Prostate gland (tissue), 2 donors: ENCODE measurements around the gene TIMM10. TPM values are rescaled to one million over a fixed set of nuclear protein-coding genes. Genes with fewer than 3 reads are reported as not detected.

ENCODE experiments used
- DNase-seq: peaks from one replicate; pipeline ENCODE4 v3.0.0-alpha.2; 2019; ENCODE audit warnings: low spot score
- H3K27ac ChIP-seq, 2 donors: fragments of 200-600 bp; sonication (generic); 2 replicates each; pipeline ENCODE4 v1.5.1; 2017 to 2019
- H3K27me3 ChIP-seq: fragments of 200-600 bp; sonication (generic); replicated peaks from 2 replicates; pipeline ENCODE4 v1.5.1; 2019; ENCODE audit not compliant: insufficient read depth
- H3K36me3 ChIP-seq, 2 donors: fragments of 200-600 bp; sonication (generic); 1 replicate in 1 of 2; 2 replicates in 1 of 2; pipeline versions ENCODE4 v1.5.1 to v1.8.1; 2017 to 2019
- H3K4me1 ChIP-seq: fragments of 200-600 bp; sonication (generic); replicated peaks from 2 replicates; pipeline ENCODE4 v1.5.1; 2019
- H3K4me3 ChIP-seq, 2 donors: fragments of 200-600 bp; sonication (generic); 2 replicates each; pipeline ENCODE4 v1.5.1; 2017 to 2019
- H3K9me3 ChIP-seq: fragments of 200-600 bp; sonication (generic); 2 replicates; pipeline ENCODE4 v1.5.1; 2017
- POLR2A ChIP-seq: fragments of 450-650 bp; IDR thresholded peaks from one replicate; pipeline ENCODE4 v1.6.1; 2016; ENCODE audit warnings: antibody characterized with exemption, mild to moderate bottlenecking
- POLR2AphosphoS5 ChIP-seq: sonication (generic); formaldehyde crosslinking; IDR thresholded peaks from one replicate; pipeline ENCODE4 v1.6.1; 2017; ENCODE audit warnings: antibody characterized with exemption
- WGBS: methylation state at CpG from one replicate; pipeline ENCODE4 v1.1.5; 2018; 5-methylcytosine and 5-hydroxymethylcytosine counted together
- intact Hi-C: fragments of 100-400 bp; cut with DNase I; formaldehyde crosslinking; loops from one replicate; pipeline ENCODE4 v1.14.2; 2022
- total RNA-seq, 2 donors: library from RNA; depleted of rRNA; stranded (reverse); fragments of >200 nt; gene quantifications; one replicate each; pipeline ENCODE4 v1.1.0, GENCODE V29; 2016
- TF ChIP-seq, protein P1 (sequence below), 4 experiments: fragments of 200-600 bp in 2 of 4; fragments of 450-650 bp in 2 of 4; sonication (generic) in 2 of 4; IDR thresholded peaks; 1 replicate in 3 of 4; 2 replicates in 1 of 4; pipeline ENCODE4 v1.5.1; 2016 to 2019; ENCODE audit warnings: antibody characterized with exemption in 4 of 4, mild to moderate bottlenecking in 2 of 4, moderate library complexity in 2 of 4

TIMM10 gene
- total RNA-seq, 2 donors from 2014 or later, result 35.2 to 44.3 TPM

- H3K4me3 ChIP-seq, result no peak overlapping the region
- no peaks in the 10 kb centered on the region for H3K36me3 ChIP-seq
- intact Hi-C loops, result no loop called here
- H3K9me3 ChIP-seq, result no peaks in the 10 kb centered on the region
- no peaks in the 10 kb centered on the region for H3K27me3 ChIP-seq
- WGBS, result 79% methylated on average over 7 of the region's 7 CpGs
- no peaks in the 10 kb centered on the region for H3K4me1 ChIP-seq
- no peak for DNase-seq
- H3K27ac ChIP-seq, result no peak overlapping the region
- TF ChIP-seq POLR2A (no peak), POLR2AphosphoS5 (no peak)
- TF ChIP-seq, protein P1, sequence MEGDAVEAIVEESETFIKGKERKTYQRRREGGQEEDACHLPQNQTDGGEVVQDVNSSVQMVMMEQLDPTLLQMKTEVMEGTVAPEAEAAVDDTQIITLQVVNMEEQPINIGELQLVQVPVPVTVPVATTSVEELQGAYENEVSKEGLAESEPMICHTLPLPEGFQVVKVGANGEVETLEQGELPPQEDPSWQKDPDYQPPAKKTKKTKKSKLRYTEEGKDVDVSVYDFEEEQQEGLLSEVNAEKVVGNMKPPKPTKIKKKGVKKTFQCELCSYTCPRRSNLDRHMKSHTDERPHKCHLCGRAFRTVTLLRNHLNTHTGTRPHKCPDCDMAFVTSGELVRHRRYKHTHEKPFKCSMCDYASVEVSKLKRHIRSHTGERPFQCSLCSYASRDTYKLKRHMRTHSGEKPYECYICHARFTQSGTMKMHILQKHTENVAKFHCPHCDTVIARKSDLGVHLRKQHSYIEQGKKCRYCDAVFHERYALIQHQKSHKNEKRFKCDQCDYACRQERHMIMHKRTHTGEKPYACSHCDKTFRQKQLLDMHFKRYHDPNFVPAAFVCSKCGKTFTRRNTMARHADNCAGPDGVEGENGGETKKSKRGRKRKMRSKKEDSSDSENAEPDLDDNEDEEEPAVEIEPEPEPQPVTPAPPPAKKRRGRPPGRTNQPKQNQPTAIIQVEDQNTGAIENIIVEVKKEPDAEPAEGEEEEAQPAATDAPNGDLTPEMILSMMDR (IDR thresholded peaks at IDR 0.05), result no peak
These were observed 22.0 kb downstream of the TIMM10 start for GRCh38 chr11:57508341-57509170.

GRCh38 chr11:57506522-57506921, 24.0 kb downstream of the TIMM10 start:
- H3K9me3 ChIP-seq, result no peaks in the 10 kb centered on the region
- WGBS, result 100% methylated on average over 1 of the region's 1 CpG
- no peak overlapping the region for H3K27ac ChIP-seq
- intact Hi-C loops, result no loop called here
- no peak for DNase-seq
- no peak overlapping the region for H3K4me3 ChIP-seq
- no peaks in the 10 kb centered on the region for H3K36me3 ChIP-seq
- no peak for TF ChIP-seq POLR2AphosphoS5
- TF ChIP-seq POLR2A, result no peak
- TF ChIP-seq, protein P1 (IDR thresholded peaks at IDR 0.05), result no peak
- H3K4me1 ChIP-seq, result no peaks in the 10 kb centered on the region
- H3K27me3 ChIP-seq, result no peaks in the 10 kb centered on the region

DNA sequence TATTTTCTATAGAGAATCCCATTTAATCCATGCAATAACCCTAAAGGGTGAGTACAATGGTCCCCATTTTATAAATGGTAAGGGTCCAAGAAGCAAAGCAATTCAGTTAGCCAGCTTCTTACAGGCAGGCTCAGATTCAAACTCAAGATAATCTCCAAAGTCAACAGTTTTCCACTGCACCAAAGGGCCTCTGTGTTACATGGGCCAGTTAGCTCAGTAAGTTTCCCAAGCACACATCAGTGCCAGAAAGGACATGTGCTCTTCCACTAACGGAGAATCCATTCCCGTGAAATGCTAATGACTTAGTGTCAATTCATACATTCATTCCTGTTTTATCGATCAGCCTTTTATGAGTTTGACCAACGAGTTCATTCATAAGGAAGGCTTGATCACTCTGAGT, 26.0 kb downstream of the TIMM10 start:
- Histone ChIP-seq H3K27me3 (no peaks in the 10 kb centered on the region), H3K27ac (no peak overlapping the region), H3K9me3 (no peaks in the 10 kb centered on the region), H3K4me3 (no peak overlapping the region), H3K36me3 (no peaks in the 10 kb centered on the region), H3K4me1 (peaks cover 6% of the 10 kb centered on the region)
- intact Hi-C loops, result no loop called here
- no peak for DNase-seq
- WGBS, result 80% methylated on average over 4 of the region's 4 CpGs
- TF ChIP-seq POLR2A, result no peak
- TF ChIP-seq, protein P1 (IDR thresholded peaks at IDR 0.05), result no peak
- TF ChIP-seq POLR2AphosphoS5, result no peak

DNA sequence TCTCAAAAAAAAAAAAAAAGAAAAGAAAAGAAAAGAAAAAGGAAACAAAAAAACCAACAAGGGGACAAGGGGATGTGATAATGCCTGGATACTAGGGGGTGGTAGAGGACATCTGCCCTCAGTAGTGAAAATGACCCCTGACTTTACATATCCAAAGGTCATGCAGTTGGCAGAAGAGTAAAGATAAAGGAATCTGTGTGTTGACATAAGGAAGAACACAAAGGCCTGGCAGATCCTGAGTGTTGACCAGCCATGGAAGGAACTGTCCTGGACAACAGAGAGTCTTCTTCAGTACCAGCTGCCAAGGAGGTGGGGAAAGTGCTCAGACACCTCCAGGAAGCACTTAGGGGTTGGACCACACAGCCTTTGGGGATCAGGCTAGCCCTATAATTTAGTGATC, 27.7 kb downstream of the TIMM10 start:
- peak; percentile 68 for DNase-seq
- Histone ChIP-seq H3K9me3 (no peaks in the 10 kb centered on the region), H3K4me1 (peaks cover 14% of the 10 kb centered on the region), H3K27me3 (no peaks in the 10 kb centered on the region), H3K27ac (peak overlapping the region in 1 of 2 donors; percentile 2), H3K36me3 (no peaks in the 10 kb centered on the region), H3K4me3 (no peak overlapping the region)
- TF ChIP-seq POLR2AphosphoS5, result peak; percentile 81
- TF ChIP-seq, protein P1 (IDR thresholded peaks at IDR 0.05), result no peak
- TF ChIP-seq POLR2A, result no peak
- intact Hi-C loops, result no loop called here

DNA sequence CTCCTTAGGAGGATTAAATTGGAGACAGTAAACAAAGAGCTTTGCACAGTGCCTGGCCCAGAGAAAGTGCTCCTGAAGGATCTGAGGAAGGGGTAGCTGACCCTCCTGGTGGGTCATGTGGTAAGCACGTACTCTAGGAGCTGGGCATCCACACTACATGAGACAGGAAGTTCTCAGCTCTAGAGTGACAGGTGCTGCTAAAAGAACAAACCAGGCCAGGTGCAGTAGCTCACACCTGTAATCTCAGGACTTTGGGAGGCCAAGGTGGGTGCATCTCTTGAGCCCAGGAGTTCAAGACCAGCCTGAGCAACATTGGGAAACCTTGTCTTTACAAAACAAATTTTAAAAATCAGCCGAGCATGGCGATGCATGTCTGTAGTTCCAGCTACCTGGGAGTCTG, 28.2 kb downstream of the TIMM10 start:
- no peak for DNase-seq
- Histone ChIP-seq H3K27me3 (no peaks in the 10 kb centered on the region), H3K4me3 (no peak overlapping the region), H3K36me3 (no peaks in the 10 kb centered on the region), H3K4me1 (peaks cover 14% of the 10 kb centered on the region), H3K27ac (peak overlapping the region in 1 of 2 donors; percentile 2), H3K9me3 (no peaks in the 10 kb centered on the region)
- TF ChIP-seq POLR2A (no peak), POLR2AphosphoS5 (no peak)
- TF ChIP-seq, protein P1 (IDR thresholded peaks at IDR 0.05), result no peak
- intact Hi-C loops, result no loop called here
- 97% methylated on average over 3 of the region's 3 CpGs for WGBS
